Measurements from ENCODE around the gene CDCA4.

Gene CDCA4

GRCh38 chr14:104989236-104989950 is 31.5 kb downstream of the CDCA4 start:
- no peak for DNase-seq (ENCODE audit: low spot score)

DNA sequence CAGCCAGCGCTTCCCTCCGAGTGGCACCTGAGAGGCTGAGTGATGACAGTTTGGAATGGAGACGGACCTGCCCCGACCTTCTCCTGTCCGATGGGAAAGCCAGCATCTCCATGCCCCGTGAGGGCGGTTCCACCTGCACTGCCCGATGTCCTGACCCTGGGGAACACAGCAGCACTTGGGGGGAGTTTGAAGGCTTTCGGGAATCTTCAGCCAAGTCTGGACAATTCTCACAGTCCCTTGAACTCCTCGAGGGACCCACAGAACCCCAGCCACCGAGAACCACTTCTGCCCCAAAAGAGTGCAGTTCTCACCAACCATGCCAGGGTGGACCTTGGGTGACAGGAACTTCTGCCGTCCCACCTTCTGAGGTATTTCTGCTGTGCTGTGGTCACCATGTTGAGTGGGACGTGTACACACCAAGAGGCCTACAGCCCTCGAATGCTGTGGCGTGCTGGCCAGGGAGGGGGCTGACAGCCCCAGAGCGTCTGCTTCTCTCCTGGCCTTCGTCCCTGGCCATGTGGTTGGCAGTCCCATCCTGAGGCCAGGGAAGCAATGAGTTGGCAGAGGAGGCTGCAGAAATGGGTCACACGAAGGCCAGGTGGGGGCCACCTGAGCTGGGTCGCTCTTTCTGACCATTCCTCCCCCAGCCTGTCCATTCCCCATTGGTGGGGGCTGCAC is 34.3 kb downstream of the CDCA4 start:
- DNase-seq (ENCODE audit: low spot score): no peak

GRCh38 chr14:104985675-104986486 is 35.0 kb downstream of the CDCA4 start, which contains the start of gene CLBA1:
Gene CLBA1 (plus strand): TSS chr14:104985788. CDS start chr14:104986432, 644 bp downstream.
- peak; percentile 87 for DNase-seq (ENCODE audit: low spot score)

DNA sequence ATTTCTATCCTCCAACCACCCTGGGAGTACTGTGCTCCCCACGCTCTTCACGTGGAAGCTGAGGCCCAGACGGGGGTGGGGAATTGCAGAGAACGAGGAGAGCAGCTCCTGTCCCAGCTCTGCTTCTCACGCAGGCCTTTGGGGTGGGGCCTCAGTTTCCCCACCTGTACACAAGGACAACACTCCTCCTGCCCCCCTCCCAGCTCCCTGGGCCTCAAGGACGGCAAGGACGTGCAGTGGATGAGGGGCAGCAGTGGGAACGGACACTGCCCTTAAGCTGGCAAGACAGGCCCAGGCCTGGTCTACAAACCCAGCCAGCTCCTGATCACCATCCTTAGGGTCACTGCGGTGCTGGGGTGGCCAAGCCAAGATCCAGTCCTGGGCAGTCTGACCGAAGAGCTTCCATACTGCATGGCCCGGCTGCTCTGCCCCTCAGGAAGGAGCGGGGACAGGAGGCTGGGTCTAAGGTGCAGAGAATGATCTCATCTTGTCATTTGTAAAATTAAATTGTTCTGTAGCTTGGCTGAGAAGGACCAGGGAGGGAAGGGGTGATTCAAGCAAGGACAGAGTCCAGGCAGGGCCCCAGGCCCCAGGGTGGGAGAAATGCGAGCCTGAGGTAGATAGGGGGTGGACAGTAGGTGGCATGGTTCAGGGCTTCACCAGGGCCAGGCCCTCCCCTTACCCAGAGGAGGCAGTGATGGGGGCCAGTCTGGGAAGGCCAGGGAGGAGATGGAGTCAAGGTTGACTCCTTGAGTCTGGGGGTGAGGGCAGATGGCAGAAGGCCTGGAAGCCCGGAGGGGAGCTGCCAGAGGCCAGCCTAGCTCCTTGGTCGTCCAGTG is 36.6 kb downstream of the CDCA4 start:
- DNase-seq (ENCODE audit: low spot score): no peak

DNA sequence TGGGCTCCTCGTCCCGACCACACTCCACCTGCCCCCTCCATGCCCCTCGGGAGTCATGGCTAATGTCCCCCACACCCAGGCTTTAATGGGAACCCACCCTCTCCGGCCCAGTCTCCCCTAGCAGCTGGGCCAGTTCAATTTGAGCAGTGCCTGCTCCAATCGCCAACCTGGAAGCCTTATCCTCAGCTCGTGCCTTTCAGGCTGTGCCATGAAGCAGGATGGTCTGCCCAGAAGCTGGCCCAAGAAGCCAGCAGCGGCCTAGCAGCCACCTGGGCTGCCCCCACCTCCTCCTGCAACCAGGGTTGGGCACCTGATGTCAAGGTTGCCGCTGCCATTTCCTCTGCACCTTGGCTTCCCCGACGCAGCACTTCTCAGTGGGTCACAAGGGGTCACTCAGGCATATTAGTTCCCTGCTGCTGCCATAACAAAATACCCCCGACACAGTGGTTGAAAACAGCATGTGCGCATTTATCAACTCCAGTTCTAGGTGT is 37.6 kb downstream of the CDCA4 start:
- DNase-seq (ENCODE audit: low spot score): no peak

GRCh38 chr14:104982548-104983230 is 38.2 kb downstream of the CDCA4 start:
- DNase-seq (ENCODE audit: low spot score): no peak

- no peak for DNase-seq (ENCODE audit: low spot score)
Observed at GRCh38 chr14:104981699-104982541, 39.0 kb downstream of the CDCA4 start.

DNA sequence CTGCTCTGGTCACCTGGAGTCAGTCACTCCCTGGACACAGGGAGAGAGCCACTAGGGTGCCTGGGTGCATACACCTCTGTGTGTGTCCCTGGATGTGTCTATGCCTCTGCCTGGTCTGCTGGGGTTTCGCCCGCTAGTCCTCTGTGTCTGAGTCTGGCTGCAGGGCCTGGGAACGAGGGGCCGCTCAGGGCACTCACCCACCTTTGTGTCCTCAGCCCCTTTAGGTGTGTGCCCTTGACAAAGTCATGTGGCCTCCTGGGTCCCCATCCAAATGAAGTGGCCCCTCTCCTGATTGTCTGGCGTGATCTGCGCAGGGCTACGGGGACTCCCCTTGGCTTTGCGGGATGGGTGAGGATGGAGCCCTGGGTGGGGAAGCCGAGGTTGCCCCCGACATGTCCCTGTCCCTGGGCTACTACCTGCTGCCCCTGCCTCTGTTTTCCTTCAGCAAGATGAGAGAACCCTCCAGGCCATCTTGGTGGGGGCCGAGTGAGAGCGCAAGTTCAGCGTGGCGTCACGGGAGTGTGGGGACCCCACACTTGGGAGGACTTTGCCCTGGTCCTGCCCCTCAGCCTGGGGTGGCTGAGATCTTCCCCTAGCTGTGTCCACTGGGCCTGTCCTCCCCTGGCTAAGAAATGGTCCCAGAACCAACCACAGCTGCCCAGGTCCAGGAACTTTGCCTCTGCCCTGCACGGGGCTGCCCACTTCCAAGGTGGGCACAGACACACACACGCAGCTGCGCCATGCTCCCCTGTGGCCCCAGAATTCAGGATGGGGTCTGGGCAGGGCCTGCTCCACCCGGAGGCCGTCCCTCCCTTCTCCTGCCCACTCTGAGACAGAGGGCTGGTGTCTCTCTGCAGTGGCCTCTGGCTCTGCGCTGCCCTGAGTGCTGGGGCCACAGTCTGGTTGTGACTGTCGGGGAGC is 40.0 kb downstream of the CDCA4 start:
- no peak for DNase-seq (ENCODE audit: low spot score)

- DNase-seq (ENCODE audit: low spot score): no peak
Observed at GRCh38 chr14:104979758-104980610, 40.9 kb downstream of the CDCA4 start.

DNA sequence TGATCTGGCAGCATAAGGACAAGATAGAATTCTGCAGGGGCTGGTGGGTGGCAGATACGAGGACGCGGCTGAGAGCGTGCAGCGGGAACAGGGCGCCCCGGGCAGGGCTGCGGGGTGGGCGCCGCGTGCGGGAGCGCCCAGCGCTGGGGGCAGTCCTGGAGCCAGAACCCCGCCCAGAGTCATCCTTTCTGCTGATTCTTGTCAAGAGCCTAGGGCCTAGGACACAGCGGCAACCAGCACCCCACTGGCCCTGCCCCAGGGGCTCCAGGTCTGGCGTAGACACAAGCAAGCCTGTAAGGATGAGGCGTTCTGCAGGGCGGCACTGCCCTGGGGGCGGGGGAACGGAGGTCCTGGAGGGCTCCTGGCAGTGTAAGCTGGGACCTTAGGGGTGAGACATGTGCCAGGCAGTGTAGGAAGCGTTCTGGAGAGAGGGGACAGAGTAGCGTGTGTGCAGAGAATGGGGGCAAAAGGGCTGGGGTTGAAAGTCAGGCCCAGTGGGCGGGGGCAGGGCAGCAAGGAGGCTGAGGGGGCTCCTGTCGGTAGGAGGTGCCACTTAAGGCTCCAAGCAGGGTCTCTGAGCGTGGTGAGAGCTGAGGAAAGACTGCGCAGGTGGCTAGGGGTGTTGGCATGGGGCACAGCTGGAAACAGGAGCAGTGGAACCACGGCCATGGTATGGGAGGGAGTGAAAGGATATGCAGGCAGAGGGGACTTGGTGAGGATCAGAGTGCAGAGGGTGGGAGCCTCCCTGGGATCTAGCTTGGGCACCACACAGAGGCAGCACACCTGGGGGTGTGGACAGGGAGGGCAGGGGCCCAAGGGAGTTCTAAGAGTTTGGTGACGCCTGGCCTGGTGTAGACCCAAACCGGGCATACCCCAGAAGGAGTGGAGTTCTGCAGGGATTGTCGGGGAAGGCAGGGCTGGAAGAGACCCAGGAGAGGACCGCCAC is 41.9 kb downstream of the CDCA4 start:
- DNase-seq (ENCODE audit: low spot score): no peak

GRCh38 chr14:104977681-104978653 is 42.9 kb downstream of the CDCA4 start, which contains the start of gene AHNAK2:
Gene AHNAK2 (minus strand): TSS chr14:104978374. CDS start chr14:104978237, 137 bp downstream.
- peak; percentile 26 for DNase-seq (ENCODE audit: low spot score)

DNA sequence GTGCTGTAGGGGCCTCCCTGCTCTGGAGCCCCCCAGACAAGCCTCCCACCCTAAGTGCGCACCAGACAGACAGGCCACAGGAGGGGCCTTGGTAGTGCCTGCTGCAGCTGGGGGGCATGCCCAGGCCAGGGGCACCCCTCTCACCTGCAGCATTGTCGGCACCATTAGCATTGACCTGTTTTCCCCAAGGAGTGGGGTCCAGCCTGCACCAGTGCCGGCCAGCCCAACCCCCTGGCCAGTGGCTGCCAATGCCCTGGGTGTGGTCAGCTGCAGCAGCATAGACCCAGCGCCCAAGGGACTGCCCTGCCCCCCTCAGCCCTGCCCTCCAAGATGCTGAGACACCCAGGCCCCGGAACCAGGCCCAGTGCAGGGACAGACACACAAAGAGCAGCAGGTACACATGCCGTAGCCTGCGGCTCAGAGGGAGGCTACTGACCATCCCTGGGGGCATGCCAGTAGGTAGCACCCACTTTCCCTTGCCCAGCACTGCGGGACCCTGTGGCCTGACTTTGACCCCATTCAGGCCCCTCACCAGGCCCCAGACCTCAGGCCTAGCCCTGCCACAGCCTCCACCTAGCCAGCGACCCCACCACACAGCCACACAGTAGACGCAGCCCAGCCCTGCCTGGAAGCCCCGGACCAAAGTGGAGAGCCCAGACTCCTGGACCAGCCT is 43.7 kb downstream of the CDCA4 start:
- DNase-seq (ENCODE audit: low spot score): no peak

GRCh38 chr14:104976198-104977007 is 44.5 kb downstream of the CDCA4 start:
- peak; percentile 88 for DNase-seq (ENCODE audit: low spot score)
